ENCODE results near the gene COBL. TPM values are rescaled to one million over a fixed set of nuclear protein-coding genes. Genes with fewer than 3 reads are reported as not detected.

The COBL gene
- total RNA-seq, 4 donors from 2014 or later: 50.2 to 156 (median 65.1) TPM

- Histone ChIP-seq H3K27me3 (peaks cover 3% of the 10 kb centered on the region), H3K4me3 (no peak overlapping the region), H3K27ac (no peak overlapping the region), H3K9me3 (no peaks in the 10 kb centered on the region), H3K4me1 (peaks cover 5% of the 10 kb centered on the region), H3K36me3 (no peaks in the 10 kb centered on the region)
- TF ChIP-seq CTCF (IDR thresholded peaks at IDR 0.05): peak; percentile 57 to 73
- no peak for TF ChIP-seq POLR2AphosphoS5 (IDR thresholded peaks at IDR 0.05)
- 17% methylated on average over 9 of the region's 9 CpGs for WGBS
- peak in 1 of 2 donors; percentile 79 for DNase-seq (ENCODE audit: low spot score in 2 of 2)
These were observed 153.8 kb downstream of the COBL start for GRCh38 chr7:51162724-51163329.

GRCh38 chr7:51161937-51162336 lies 154.7 kb downstream of the COBL start:
- Histone ChIP-seq H3K36me3 (no peaks in the 10 kb centered on the region), H3K4me3 (no peak overlapping the region), H3K27me3 (peaks cover 3% of the 10 kb centered on the region), H3K9me3 (no peaks in the 10 kb centered on the region), H3K4me1 (peaks cover 5% of the 10 kb centered on the region), H3K27ac (no peak overlapping the region)
- 89% methylated on average over 6 of the region's 6 CpGs for WGBS
- TF ChIP-seq EP300 (IDR thresholded peaks at IDR 0.05): no peak
- TF ChIP-seq POLR2AphosphoS5 (IDR thresholded peaks at IDR 0.05): no peak
- TF ChIP-seq POLR2A (IDR thresholded peaks at IDR 0.05): no peak
- TF ChIP-seq CTCF (IDR thresholded peaks at IDR 0.05): no peak
- DNase-seq (ENCODE audit: low spot score in 2 of 2): no peak

- WGBS: 22% methylated on average over 9 of the region's 9 CpGs
- Histone ChIP-seq H3K36me3 (no peaks in the 10 kb centered on the region), H3K27ac (no peak overlapping the region), H3K4me1 (peaks cover 5% of the 10 kb centered on the region), H3K9me3 (no peaks in the 10 kb centered on the region), H3K27me3 (peaks cover 3% of the 10 kb centered on the region), H3K4me3 (no peak overlapping the region)
- peak; percentile 88 to 90 for TF ChIP-seq CTCF (IDR thresholded peaks at IDR 0.05)
- TF ChIP-seq POLR2AphosphoS5 (IDR thresholded peaks at IDR 0.05): no peak
- peak in 1 of 2 donors; percentile 72 for DNase-seq (ENCODE audit: low spot score in 2 of 2)
These were observed 155.5 kb downstream of the COBL start for GRCh38 chr7:51160990-51161615.

GRCh38 chr7:51160411-51160810 lies 156.2 kb downstream of the COBL start:
- H3K27me3 ChIP-seq: peaks cover 3% of the 10 kb centered on the region
- H3K36me3 ChIP-seq: no peaks in the 10 kb centered on the region
- no peaks in the 10 kb centered on the region for H3K9me3 ChIP-seq
- peaks cover 5% of the 10 kb centered on the region for H3K4me1 ChIP-seq
- no peak overlapping the region for H3K27ac ChIP-seq
- no peak for DNase-seq (ENCODE audit: low spot score in 2 of 2)
- 68% methylated on average over 6 of the region's 6 CpGs for WGBS
- no peak overlapping the region for H3K4me3 ChIP-seq
- no peak for TF ChIP-seq POLR2AphosphoS5 (IDR thresholded peaks at IDR 0.05)

- H3K4me3 ChIP-seq: no peak overlapping the region
- no peak for TF ChIP-seq POLR2A (IDR thresholded peaks at IDR 0.05)
- no peak for TF ChIP-seq EP300 (IDR thresholded peaks at IDR 0.05)
- TF ChIP-seq CTCF (IDR thresholded peaks at IDR 0.05): no peak
- TF ChIP-seq POLR2AphosphoS5 (IDR thresholded peaks at IDR 0.05): no peak
- peaks cover 3% of the 10 kb centered on the region for H3K27me3 ChIP-seq
- no peaks in the 10 kb centered on the region for H3K36me3 ChIP-seq
- no peak overlapping the region for H3K27ac ChIP-seq
- DNase-seq (ENCODE audit: low spot score in 2 of 2): no peak
- H3K4me1 ChIP-seq: peaks cover 5% of the 10 kb centered on the region
- H3K9me3 ChIP-seq: no peaks in the 10 kb centered on the region
- 85% methylated on average over 36 of the region's 36 CpGs for WGBS
These were observed 157.7 kb downstream of the COBL start for GRCh38 chr7:51158742-51159445.

Data from suprapubic skin (tissue), 4 donors.